SK-N-SH (cell line): ENCODE data around the gene MAD1L1. TPM values are rescaled to one million over a fixed set of nuclear protein-coding genes. Genes with fewer than 3 reads are reported as not detected.

Source experiments
- CTCF ChIA-PET: fragments of 300-600, 350-600 bp; formaldehyde crosslinking; extraction: SDS; loops from one replicate; lab custom pipeline; 2021; lab: Yijun Ruan, JAX
- POLR2A ChIA-PET: fragments of 350-600 bp; sonication (Branson Sonifier 250); formaldehyde crosslinking; extraction: SDS; loops from one replicate; lab custom pipeline; 2020; ENCODE audit warnings: antibody characterized with exemption, inconsistent platforms; lab: Yijun Ruan, JAX
- DNase-seq: peaks from one replicate; pipeline ENCODE4 v3.0.0; 2012
- H2AFZ ChIP-seq: fragments of 200-600 bp; sonication (generic); 2 replicates; pipeline ENCODE4 v1.8.1; 2016; ENCODE audit warnings: antibody characterized with exemption, mild to moderate bottlenecking, low read depth
- H3F3A ChIP-seq: fragments of 200-600 bp; sonication (generic); replicated peaks from 2 replicates; pipeline ENCODE3; 2016; ENCODE audit warnings: antibody characterized with exemption, mild to moderate bottlenecking; ENCODE audit not compliant: insufficient read depth
- H3K27ac ChIP-seq, 2 experiments: fragments of 200-500 bp in 1 of 2; fragments of 200-600 bp in 1 of 2; sonication (Bioruptor generic) in 1 of 2; sonication (generic), shearing (Covaris generic) in 1 of 2; 2 replicates each; pipeline versions ENCODE4 v1.5.1 to v1.6.1; 2014 to 2016; ENCODE audit warnings: low read depth in 2 of 2, inconsistent platforms in 1 of 2, low read length in 1 of 2, mild to moderate bottlenecking in 1 of 2, mixed read lengths in 1 of 2
- H3K27me3 ChIP-seq: fragments of 200-600 bp; sonication (generic), shearing (Covaris generic); 2 replicates; pipeline ENCODE4 v1.6.1; 2016; ENCODE audit warnings: mixed run types; ENCODE audit not compliant: insufficient read depth
- H3K36me3 ChIP-seq, 2 experiments: fragments of 200-500 bp in 1 of 2; fragments of 200-600 bp in 1 of 2; sonication (Bioruptor generic) in 1 of 2; sonication (generic) in 1 of 2; replicated peaks in 1 of 2; 2 replicates each; pipeline versions ENCODE3 to v1.5.1; 2014 to 2016; ENCODE audit warnings: low read length in 1 of 2, mild to moderate bottlenecking in 1 of 2; ENCODE audit not compliant: insufficient read depth in 2 of 2, control insufficient read depth in 1 of 2
- H3K4me1 ChIP-seq, 2 experiments: fragments of 200-500 bp in 1 of 2; fragments of 200-600 bp in 1 of 2; sonication (Bioruptor generic) in 1 of 2; sonication (generic), shearing (Covaris generic) in 1 of 2; 2 replicates each; pipeline versions ENCODE4 v1.5.1 to v1.6.1; 2014 to 2016; ENCODE audit warnings: low read depth in 1 of 2, low read length in 1 of 2, mixed run types in 1 of 2; ENCODE audit not compliant: insufficient read depth in 2 of 2, control insufficient read depth in 1 of 2
- H3K4me2 ChIP-seq: fragments of 200-600 bp; sonication (generic), shearing (Covaris generic); 2 replicates; pipeline ENCODE4 v1.6.1; 2017; ENCODE audit warnings: mixed run types
- H3K4me3 ChIP-seq, 2 experiments: fragments of 200-500 bp in 1 of 2; fragments of 200-600 bp in 1 of 2; sonication (Bioruptor generic) in 1 of 2; sonication (generic), shearing (Covaris generic) in 1 of 2; 2 replicates each; pipeline versions ENCODE4 v1.5.1 to v1.8.1; 2014 to 2016; ENCODE audit warnings: low read depth in 2 of 2, inconsistent platforms in 1 of 2, low read length in 1 of 2, mild to moderate bottlenecking in 1 of 2, mixed read lengths in 1 of 2, moderate library complexity in 1 of 2
- H3K79me2 ChIP-seq: fragments of 200-600 bp; sonication (generic); 2 replicates; pipeline ENCODE4 v1.8.1; 2017; ENCODE audit warnings: mild to moderate bottlenecking; ENCODE audit not compliant: insufficient read depth
- H3K9ac ChIP-seq: fragments of 200-600 bp; sonication (generic); 2 replicates; pipeline ENCODE4 v1.6.1; 2017; ENCODE audit warnings: mixed run types
- H3K9me2 ChIP-seq: fragments of 200-600 bp; sonication (generic); 2 replicates; pipeline ENCODE4 v1.6.1; 2017; ENCODE audit warnings: mixed run types
- H3K9me3 ChIP-seq: fragments of 200-600 bp; sonication (generic); 2 replicates; pipeline ENCODE4 v1.6.1; 2017; ENCODE audit warnings: mixed run types, mild to moderate bottlenecking, moderate library complexity
- H4K20me1 ChIP-seq: fragments of 200-600 bp; sonication (generic); 2 replicates; pipeline ENCODE4 v1.6.1; 2017; ENCODE audit warnings: mild to moderate bottlenecking, mixed run types; ENCODE audit not compliant: insufficient read depth
- CTCF ChIP-seq: fragments of 200-600 bp; sonication (generic); IDR thresholded peaks from 2 replicates; pipeline ENCODE4 v1.6.1; 2017; ENCODE audit warnings: antibody characterized with exemption, mild to moderate bottlenecking, moderate library complexity
- EZH2phosphoT487 ChIP-seq: fragments of 200-600 bp; sonication (generic); IDR thresholded peaks from 2 replicates; pipeline ENCODE4 v1.6.1; 2017; ENCODE audit warnings: low read depth, mixed run types, mild to moderate bottlenecking, antibody characterized with exemption, moderate library complexity, borderline replicate concordance
- FOXJ3 ChIP-seq: sonication (generic); formaldehyde crosslinking; IDR thresholded peaks from 2 replicates; pipeline ENCODE4 v1.5.1; 2020; ENCODE audit warnings: mild to moderate bottlenecking, missing genetic modification reagents
- JUND ChIP-seq: IDR thresholded peaks from 2 replicates; pipeline ENCODE4 v1.4.0; 2012
- MXI1 ChIP-seq: IDR thresholded peaks from 2 replicates; pipeline ENCODE4 v1.6.1; 2012; ENCODE audit warnings: mild to moderate bottlenecking, low read depth, low read length, improper control_type of control experiment
- NFIC ChIP-seq: IDR thresholded peaks from 2 replicates; pipeline ENCODE4 v1.4.0; 2012; ENCODE audit warnings: borderline replicate concordance
- POLR2AphosphoS5 ChIP-seq: IDR thresholded peaks from 2 replicates; pipeline ENCODE4 v1.6.1; 2012; ENCODE audit warnings: low read depth, low read length
- RAD21 ChIP-seq: IDR thresholded peaks from 2 replicates; pipeline ENCODE4 v1.6.1; 2012; ENCODE audit warnings: mild to moderate bottlenecking, low read length
- RFX5 ChIP-seq: IDR thresholded peaks from 2 replicates; pipeline ENCODE4 v1.6.1; 2012; ENCODE audit warnings: mild to moderate bottlenecking, improper control_type of control experiment, low read length
- RXRA ChIP-seq: IDR thresholded peaks from 2 replicates; pipeline ENCODE4 v1.4.0; 2012; ENCODE audit warnings: low read depth, mild to moderate bottlenecking, borderline replicate concordance
- SMC3 ChIP-seq: IDR thresholded peaks from 2 replicates; pipeline ENCODE4 v1.6.1; 2012; ENCODE audit warnings: low read depth, low read length, improper control_type of control experiment
- TCF12 ChIP-seq: IDR thresholded peaks from 2 replicates; pipeline ENCODE4 v1.4.0; 2012
- USF1 ChIP-seq: IDR thresholded peaks from 2 replicates; pipeline ENCODE4 v1.4.0; 2012; ENCODE audit warnings: low read depth, borderline replicate concordance
- USF2 ChIP-seq: fragments of 150-350 bp; IDR thresholded peaks from 2 replicates; pipeline ENCODE4 v1.6.1; 2017; ENCODE audit warnings: antibody characterized with exemption, low read length, low read depth, borderline replicate concordance
- YY1 ChIP-seq: IDR thresholded peaks from 2 replicates; pipeline ENCODE4 v1.4.0; 2012; ENCODE audit warnings: low read depth, mild to moderate bottlenecking
- ZBTB33 ChIP-seq: IDR thresholded peaks from 2 replicates; pipeline ENCODE4 v1.4.0; 2012; ENCODE audit warnings: low read depth, borderline replicate concordance
- WGBS: methylation state at CpG from one replicate; pipeline ENCODE4 v1.1.6; 2017; ENCODE audit warnings: low lambda C conversion rate; 5-methylcytosine and 5-hydroxymethylcytosine counted together
- polyA plus RNA-seq, 3 experiments: library from polyadenylated mRNA; depleted of rRNA; stranded (reverse); fragments of >200 nt; gene quantifications; 2 replicates each; pipeline ENCODE4 v1.2.3, GENCODE V29; 2012

MAD1L1 gene
- polyA plus RNA-seq, 1 of the 3 experiments (the other 2 are of a cell fraction) = 46.2 TPM

GRCh38 chr7:2066251-2066919 lies 166.4 kb downstream of the MAD1L1 start (continued):
- TF ChIP-seq FOXJ3 = peak; percentile 94
- no peak for TF ChIP-seq NFIC
- TF ChIP-seq USF1 = no peak
- no peak for TF ChIP-seq RAD21
- TF ChIP-seq EZH2phosphoT487 = no peak
- no peak for TF ChIP-seq RXRA
- TF ChIP-seq TCF12 = no peak
- TF ChIP-seq JUND = no peak
- no peak for TF ChIP-seq CTCF
- TF ChIP-seq POLR2AphosphoS5 = no peak
- no peak for TF ChIP-seq YY1

- H3K4me3 ChIP-seq = no peak overlapping the region
- H3K79me2 ChIP-seq = no peaks in the 10 kb centered on the region
- H3K4me2 ChIP-seq = no peak overlapping the region
- TF ChIP-seq NFIC (no peak), SMC3 (no peak), MXI1 (no peak), RAD21 (no peak), ZBTB33 (no peak), USF2 (no peak), RFX5 (no peak), USF1 (no peak)
- WGBS = 97% methylated on average over 12 of the region's 13 CpGs
- peak; percentile 75 for DNase-seq
- POLR2A ChIA-PET = interaction anchor here (0.9 to 1.3 kb wide), 2 partner anchors 17 to 399 kb away, joined by 3 to 4 read pairs; no protein-coding TSS in a partner anchor
- no peak overlapping the region for H2AFZ ChIP-seq
- H3K36me3 ChIP-seq = peaks cover 0 to 20% of the 10 kb centered on the region in 2 experiments
- no peaks in the 10 kb centered on the region for H3K9me3 ChIP-seq
- no peaks in the 10 kb centered on the region for H3K27me3 ChIP-seq
- H3K9ac ChIP-seq = no peak overlapping the region
- peaks cover 0 to 36% of the 10 kb centered on the region in 2 experiments; a peak in 2 of 4 replicates for H3K4me1 ChIP-seq
- H3K9me2 ChIP-seq = no peaks in the 10 kb centered on the region
- no peaks in the 10 kb centered on the region for H4K20me1 ChIP-seq
- CTCF ChIA-PET = interaction anchor here (0.7 to 2.7 kb wide), 12 partner anchors 10 to 487 kb away, joined by 3 to 12 read pairs (median 3); no protein-coding TSS in a partner anchor
- peak overlapping the region in 1 of 2 experiments; percentile 96; a peak in 2 of 4 replicates for H3K27ac ChIP-seq
- H3F3A ChIP-seq = peaks cover 5% of the 10 kb centered on the region
These were observed 167.2 kb downstream of the MAD1L1 start for GRCh38 chr7:2065528-2065927.
